Tibial nerve (tissue), 4 donors: Measurements from ENCODE around the gene BAIAP2. TPM values are rescaled to one million over a fixed set of nuclear protein-coding genes. Genes with fewer than 3 reads are reported as not detected.

Experiments
- DNase-seq, 2 donors: peaks; one replicate each; pipeline ENCODE4 v3.0.0-alpha.2; 2019; ENCODE audit warnings: low spot score in 2 of 2
- H3K27ac ChIP-seq, 4 donors: fragments of 200-600 bp; sonication (generic) in 3 of 4; one replicate each; pipeline ENCODE4 v1.5.1; 2017 to 2019; ENCODE audit warnings: mild to moderate bottlenecking in 1 of 4
- H3K27me3 ChIP-seq, 2 donors: fragments of 200-600 bp; sonication (generic) in 1 of 2; one replicate each; pipeline versions ENCODE4 v1.5.1 to v1.6.0; 2017 to 2019
- H3K36me3 ChIP-seq, 3 donors: fragments of 200-600 bp; sonication (generic); one replicate each; pipeline ENCODE4 v1.5.1; 2018 to 2019
- H3K4me1 ChIP-seq, 4 donors: fragments of 200-600 bp; sonication (generic) in 3 of 4; one replicate each; pipeline ENCODE4 v1.5.1; 2017 to 2019
- H3K4me3 ChIP-seq, 4 donors: fragments of 200-600 bp; sonication (generic) in 3 of 4; one replicate each; pipeline ENCODE4 v1.5.1; 2017 to 2019; ENCODE audit warnings: mild to moderate bottlenecking in 1 of 4, moderate library complexity in 1 of 4
- H3K9me3 ChIP-seq, 4 donors: fragments of 200-600 bp; sonication (generic) in 3 of 4; one replicate each; pipeline ENCODE4 v1.5.1; 2017 to 2019
- CTCF ChIP-seq, 5 experiments: fragments of 200-600 bp in 3 of 5; fragments of 450-650 bp in 2 of 5; sonication (generic) in 3 of 5; IDR thresholded peaks; one replicate each; pipeline ENCODE4 v1.5.1; 2016 to 2019; ENCODE audit warnings: antibody characterized with exemption in 5 of 5, mild to moderate bottlenecking in 3 of 5, moderate library complexity in 2 of 5
- EP300 ChIP-seq, 2 donors: sonication (generic); formaldehyde crosslinking; IDR thresholded peaks; one replicate each; pipeline ENCODE4 v1.6.1; 2017; ENCODE audit warnings: antibody characterized with exemption in 2 of 2, mild to moderate bottlenecking in 1 of 2
- POLR2A ChIP-seq, 2 donors: fragments of 450-650 bp; IDR thresholded peaks; one replicate each; pipeline ENCODE4 v1.6.1; 2017; ENCODE audit warnings: antibody characterized with exemption in 2 of 2, mild to moderate bottlenecking in 2 of 2, moderate library complexity in 2 of 2
- WGBS, 2 donors: methylation state at CpG; one replicate each; pipeline ENCODE4 v1.1.5; 2018; 5-methylcytosine and 5-hydroxymethylcytosine counted together
- total RNA-seq, 4 donors: library from RNA; depleted of rRNA; stranded (reverse); fragments of >200 nt; gene quantifications; one replicate each; pipeline ENCODE4 v1.1.0, GENCODE V29; 2016

Gene BAIAP2
- total RNA-seq, 4 donors from 2014 or later, result 49.5 to 81.2 (median 66.9) TPM

- H3K4me1 ChIP-seq, result peaks cover 0 to 76% (median 25%) of the 10 kb centered on the region in 4 donors
- DNase-seq, result no peak
- peak overlapping the region; percentile 73 to 93 (median 84) for H3K27ac ChIP-seq
- H3K4me3 ChIP-seq, result peak overlapping the region in 2 of 4 donors; percentile 26 to 38
- TF ChIP-seq EP300 (IDR thresholded peaks at IDR 0.05) (peak in 1 of 2 donors; percentile 14), POLR2A (IDR thresholded peaks at IDR 0.05) (no peak)
- peaks cover 0 to 48% (median 0%) of the 10 kb centered on the region in 3 donors for H3K36me3 ChIP-seq
- 54 to 63% methylated on average over 19 to 23 of the region's 24 CpGs for WGBS, 2 donors
- H3K9me3 ChIP-seq, result no peaks in the 10 kb centered on the region
- no peaks in the 10 kb centered on the region for H3K27me3 ChIP-seq
Measured at GRCh38 chr17:81118308-81119221, 83.6 kb downstream of the BAIAP2 start.

DNA sequence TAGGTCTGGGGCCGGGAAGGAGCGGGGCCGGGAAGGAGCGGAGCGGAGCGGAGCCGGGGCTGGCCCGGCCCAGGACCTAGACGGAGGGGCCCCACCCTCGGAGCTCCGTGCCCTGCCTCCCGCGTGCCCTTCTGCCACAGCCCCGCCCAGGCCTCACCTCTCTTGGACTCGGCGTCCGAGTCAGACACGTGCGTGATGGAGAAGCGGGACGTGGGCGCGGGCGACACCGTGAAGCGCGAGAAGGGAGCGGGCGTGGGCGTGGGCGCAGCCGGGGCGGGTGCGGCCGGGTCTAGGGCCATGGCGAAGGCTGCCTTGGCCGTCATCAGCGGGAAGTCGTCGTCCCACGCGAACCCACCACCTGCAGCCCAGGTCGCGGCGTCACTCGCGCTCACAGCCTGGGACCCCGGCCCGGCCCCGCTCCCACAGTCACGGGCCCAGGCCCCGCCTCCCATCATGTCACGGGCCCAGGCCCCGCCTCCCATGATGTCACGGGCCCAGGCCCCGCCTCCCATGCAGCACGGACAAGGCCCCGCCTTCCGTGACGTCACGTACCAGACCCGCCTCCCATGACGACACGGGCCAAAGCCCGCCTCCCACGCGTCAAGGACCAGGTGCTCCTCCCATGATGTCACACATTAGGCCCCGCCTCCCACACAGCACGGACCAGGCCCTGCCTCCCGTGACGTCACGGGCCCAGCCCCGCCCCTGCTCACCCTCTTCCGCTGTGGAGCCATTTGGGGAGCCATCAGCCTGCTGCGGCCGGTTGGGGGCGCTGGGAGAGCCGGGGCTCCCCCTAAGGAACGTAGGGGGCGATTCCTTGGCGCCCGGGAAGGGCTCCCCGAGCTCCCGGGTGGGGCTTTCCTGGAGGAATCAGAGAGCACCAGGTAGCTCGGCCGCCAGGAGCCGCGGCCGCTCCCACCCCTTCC lies 84.5 kb downstream of the BAIAP2 start:
- Histone ChIP-seq H3K4me3 (peak overlapping the region; percentile 9 to 65 (median 31)), H3K36me3 (peaks cover 0 to 47% (median 0%) of the 10 kb centered on the region in 3 donors), H3K4me1 (peaks cover 0 to 74% (median 25%) of the 10 kb centered on the region in 4 donors), H3K27me3 (no peaks in the 10 kb centered on the region), H3K9me3 (no peaks in the 10 kb centered on the region), H3K27ac (peak overlapping the region; percentile 73 to 93 (median 84))
- 19% methylated on average over 47 to 82 of the region's 89 CpGs for WGBS, 2 donors
- DNase-seq, result peak; percentile 73 to 83
- peak in 1 of 2 donors; percentile 46 for TF ChIP-seq POLR2A (IDR thresholded peaks at IDR 0.05)
- peak in 4 of 5 experiments; percentile 24 to 38 (median 32) for TF ChIP-seq CTCF (IDR thresholded peaks at IDR 0.05)
- peak; percentile 25 to 75 for TF ChIP-seq EP300 (IDR thresholded peaks at IDR 0.05)

GRCh38 chr17:81120149-81120484 lies 85.2 kb downstream of the BAIAP2 start:
- Histone ChIP-seq H3K36me3 (peaks cover 0 to 44% (median 0%) of the 10 kb centered on the region in 3 donors), H3K4me1 (peaks cover 0 to 69% (median 25%) of the 10 kb centered on the region in 4 donors), H3K27ac (peak overlapping the region; percentile 73 to 93 (median 84)), H3K27me3 (no peaks in the 10 kb centered on the region), H3K9me3 (no peaks in the 10 kb centered on the region), H3K4me3 (peak overlapping the region in 3 of 4 donors; percentile 1 to 65 (median 4))
- 66 to 77% methylated on average over 15 to 32 of the region's 33 CpGs for WGBS, 2 donors
- no peak for DNase-seq
- peak in 1 of 2 donors; percentile 20 for TF ChIP-seq EP300 (IDR thresholded peaks at IDR 0.05)
- no peak for TF ChIP-seq POLR2A (IDR thresholded peaks at IDR 0.05)
- no peak for TF ChIP-seq CTCF (IDR thresholded peaks at IDR 0.05)

DNA sequence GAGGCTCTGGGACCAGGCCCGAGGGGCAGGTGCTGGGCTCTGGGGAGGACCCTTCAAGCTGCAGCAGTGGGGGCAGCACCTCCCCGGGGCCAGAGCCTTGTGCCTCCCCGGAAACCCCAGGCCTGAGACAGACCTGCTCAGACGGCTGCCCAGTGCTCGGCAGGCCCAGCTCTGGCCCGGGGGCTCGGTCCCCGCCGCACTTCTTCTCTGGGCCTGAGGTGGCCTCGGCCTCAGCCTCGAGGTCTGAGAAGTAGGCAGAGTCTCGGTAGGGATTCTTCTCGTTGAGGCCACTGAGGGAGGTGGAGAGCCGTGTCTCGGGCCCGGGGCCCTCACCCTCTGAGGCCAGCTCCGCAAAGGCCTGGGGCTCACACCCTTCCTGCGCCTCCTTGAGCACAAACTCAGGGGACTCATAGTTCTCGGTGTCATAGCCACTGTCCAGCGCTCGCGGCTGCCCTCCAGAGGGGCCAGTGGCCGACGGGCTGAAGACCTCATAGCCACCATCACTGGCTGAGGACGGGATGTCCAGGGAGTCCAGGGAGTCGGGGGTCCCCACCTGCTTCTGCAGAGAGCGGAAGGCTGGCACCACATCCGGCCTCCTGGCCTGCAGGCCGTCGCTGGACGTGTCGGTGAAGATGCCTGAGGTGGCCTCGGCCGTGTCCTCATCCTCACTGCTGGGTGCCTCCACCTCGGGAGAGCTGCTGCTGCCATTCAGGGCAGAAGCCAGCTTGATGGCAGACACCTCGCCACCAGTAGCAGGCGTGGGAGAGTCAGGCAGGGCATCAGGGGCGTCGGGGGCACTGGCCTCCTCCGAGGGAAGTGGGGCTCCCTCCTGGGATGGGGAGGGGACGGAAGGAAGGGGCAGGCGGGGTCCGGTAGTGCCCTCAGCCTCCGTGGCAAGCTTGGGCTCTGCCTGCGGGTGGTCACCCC lies 86.0 kb downstream of the BAIAP2 start:
- TF ChIP-seq EP300 (IDR thresholded peaks at IDR 0.05) (no peak), CTCF (IDR thresholded peaks at IDR 0.05) (no peak), POLR2A (IDR thresholded peaks at IDR 0.05) (no peak)
- H3K9me3 ChIP-seq, result no peaks in the 10 kb centered on the region
- WGBS, 2 donors, result 43 to 49% methylated on average over 35 to 36 of the region's 45 CpGs
- peak overlapping the region in 2 of 4 donors; percentile 25 to 65 for H3K4me3 ChIP-seq
- no peak for DNase-seq
- H3K4me1 ChIP-seq, result peaks cover 0 to 64% (median 25%) of the 10 kb centered on the region in 4 donors
- H3K27me3 ChIP-seq, result no peaks in the 10 kb centered on the region
- H3K36me3 ChIP-seq, result peaks cover 0 to 36% (median 0%) of the 10 kb centered on the region in 3 donors
- H3K27ac ChIP-seq, result peak overlapping the region; percentile 73 to 93 (median 84)
